PC-3 (cell line): Measurements from ENCODE around the gene IFITM10. TPM values are rescaled to one million over a fixed set of nuclear protein-coding genes. Genes with fewer than 3 reads are reported as not detected.

ENCODE experiments used
- ATAC-seq: fragments of 200-7000 bp; cut with Tn5 transposase; 2 replicates; pipeline ENCODE4 v1.9.1; 2020; ENCODE audit warnings: mild to moderate bottlenecking, moderate library complexity
- BruUV-seq: library from RNA; stranded (reverse); fragments of 400-500 nt; replicated peaks from 2 replicates; lab custom pipeline; 2021; lab: Mats Ljungman, UMichigan
- CTCF ChIA-PET: fragments of 300-600 bp; sonication (Branson Sonifier 250); formaldehyde crosslinking; loops from one replicate; lab custom pipeline; 2022; ENCODE audit warnings: antibody characterized with exemption; lab: Charles Lee
- POLR2A ChIA-PET: fragments of 300-600 bp; sonication (Branson Sonifier 250); formaldehyde crosslinking; loops from one replicate; lab custom pipeline; 2022; ENCODE audit warnings: antibody characterized with exemption; ENCODE audit not compliant: unreplicated experiment; lab: Charles Lee
- DNase-seq: peaks from one replicate; pipeline ENCODE4 v3.0.0-alpha.2; 2015
- H2AFZ ChIP-seq: fragments of 300-600 bp; sonication (generic); 2 replicates; pipeline ENCODE4 v1.6.0; 2016; ENCODE audit warnings: antibody characterized with exemption, low read length
- H3F3A ChIP-seq: fragments of 300-600 bp; sonication (generic); one replicate; pipeline ENCODE4 v1.6.0; 2017; ENCODE audit warnings: antibody characterized with exemption, low read length, control low read depth, mild to moderate bottlenecking; ENCODE audit not compliant: unreplicated experiment
- H3K27ac ChIP-seq: fragments of 300-600 bp; sonication (generic); 2 replicates; pipeline ENCODE4 v1.5.1; 2016; ENCODE audit warnings: mild to moderate bottlenecking, low read length
- H3K27me3 ChIP-seq: fragments of 300-600 bp; sonication (generic); 2 replicates; pipeline ENCODE4 v1.6.1; 2016; ENCODE audit warnings: low read length, mixed read lengths
- H3K36me3 ChIP-seq: fragments of 300-600 bp; sonication (generic); 2 replicates; pipeline ENCODE4 v1.6.1; 2016; ENCODE audit warnings: low read depth, mixed run types, low read length, mixed read lengths
- H3K4me1 ChIP-seq: fragments of 300-600 bp; sonication (generic); 2 replicates; pipeline ENCODE4 v1.5.1; 2016; ENCODE audit warnings: low read length; ENCODE audit not compliant: insufficient read depth
- H3K4me2 ChIP-seq: fragments of 300-600 bp; sonication (generic); 2 replicates; pipeline ENCODE4 v1.6.0; 2016; ENCODE audit warnings: low read length
- H3K4me3 ChIP-seq: fragments of 300-600 bp; sonication (generic); 2 replicates; pipeline ENCODE4 v1.5.1; 2016; ENCODE audit warnings: mild to moderate bottlenecking, low read length, mixed read lengths
- H3K79me2 ChIP-seq: fragments of 300-600 bp; sonication (generic); 2 replicates; pipeline ENCODE4 v1.6.1; 2017; ENCODE audit warnings: low read length, mixed read lengths
- H3K9ac ChIP-seq: fragments of 300-600 bp; sonication (generic); 2 replicates; pipeline ENCODE4 v1.6.0; 2016; ENCODE audit warnings: mild to moderate bottlenecking, low read length
- H3K9me2 ChIP-seq: fragments of 300-600 bp; sonication (generic); replicated peaks from 2 replicates; pipeline ENCODE4 v1.6.1; 2016; ENCODE audit warnings: mixed run types, low read length, mixed read lengths
- H3K9me3 ChIP-seq: fragments of 300-600 bp; sonication (generic); 2 replicates; pipeline ENCODE4 v1.6.1; 2016; ENCODE audit warnings: low read length, mixed read lengths
- H4K20me1 ChIP-seq: fragments of 300-600 bp; sonication (generic); 2 replicates; pipeline ENCODE4 v1.6.1; 2016; ENCODE audit warnings: low read length, mixed read lengths
- CTCF ChIP-seq: fragments of 300-600 bp; sonication (generic); conservative IDR thresholded peaks from 2 replicates; pipeline ENCODE4 v1.5.1; 2017; ENCODE audit warnings: antibody characterized with exemption, low read depth, mild to moderate bottlenecking, low read length
- EZH2 ChIP-seq: fragments of 300-600 bp; sonication (generic); IDR thresholded peaks from one replicate; pipeline ENCODE4 v1.6.1; 2017; ENCODE audit warnings: antibody characterized with exemption, mild to moderate bottlenecking, low read length; ENCODE audit not compliant: unreplicated experiment
- EZH2phosphoT487 ChIP-seq: fragments of 300-600 bp; sonication (generic); IDR thresholded peaks from 2 replicates; pipeline ENCODE4 v1.6.1; 2018; ENCODE audit warnings: mild to moderate bottlenecking, antibody characterized with exemption, low read length, borderline replicate concordance
- intact Hi-C: fragments of 100-400 bp; cut with micrococcal nuclease; formaldehyde crosslinking; loops from 2 replicates; pipeline ENCODE4 v1.9.0; 2023
- total RNA-seq: library from RNA; depleted of rRNA; stranded (reverse); fragments of >200 nt; gene quantifications from 2 replicates; pipeline ENCODE4 v1.2.3, GENCODE V29; 2014

Gene IFITM10
- total RNA-seq, 1 experiment from 2014 or later: 1.4 TPM

- POLR2A ChIA-PET: no interaction called here
- no peaks in the 10 kb centered on the region for H3K9me3 ChIP-seq
- H3K9me2 ChIP-seq: no peaks in the 10 kb centered on the region
- no peaks in the 10 kb centered on the region; the same call in 1 of the 2 replicates for H3K36me3 ChIP-seq
- H3K4me3 ChIP-seq: no peak overlapping the region
- TF ChIP-seq EZH2 (no peak), CTCF (no peak), EZH2phosphoT487 (no peak)
- H3F3A ChIP-seq: no peaks in the 10 kb centered on the region
- ATAC-seq (no peak), DNase-seq (no peak)
- H3K27ac ChIP-seq: no peak overlapping the region
- CTCF ChIA-PET: interaction anchor here (0.6 kb wide), 1 partner anchor 102 kb away, joined by 5 read pairs; no protein-coding TSS in a partner anchor
- H3K4me1 ChIP-seq: no peaks in the 10 kb centered on the region
- no peak overlapping the region for H3K4me2 ChIP-seq
- intact Hi-C loops: no loop called here
- no peaks in the 10 kb centered on the region for H4K20me1 ChIP-seq
- H3K27me3 ChIP-seq: no peaks in the 10 kb centered on the region
- BruUV-seq: no TSS peak
- no peak overlapping the region for H3K9ac ChIP-seq
- H3K79me2 ChIP-seq: no peaks in the 10 kb centered on the region
- no peak overlapping the region for H2AFZ ChIP-seq
Observed at GRCh38 chr11:1754376-1755150, 4.2 kb upstream of the IFITM10 start.

- Histone ChIP-seq H3K27ac (no peak overlapping the region), H2AFZ (no peak overlapping the region), H3K36me3 (no peaks in the 10 kb centered on the region; the same call in 1 of the 2 replicates), H3K79me2 (no peaks in the 10 kb centered on the region), H4K20me1 (no peaks in the 10 kb centered on the region), H3K9ac (no peak overlapping the region), H3K9me2 (no peaks in the 10 kb centered on the region), H3K4me1 (no peaks in the 10 kb centered on the region), H3K27me3 (0 out of 2 replicates have a peak, but pooled peaks cover under 1% of the 10 kb centered on the region), H3F3A (no peaks in the 10 kb centered on the region), H3K4me3 (no peak overlapping the region), H3K4me2 (no peak overlapping the region), H3K9me3 (no peaks in the 10 kb centered on the region)
- BruUV-seq: no TSS peak
- ATAC-seq (no peak), DNase-seq (no peak)
- intact Hi-C loops: no loop called here
- CTCF ChIA-PET: no interaction called here
- POLR2A ChIA-PET: no interaction called here
- TF ChIP-seq EZH2 (no peak), EZH2phosphoT487 (no peak), CTCF (no peak)
Observed at GRCh38 chr11:1753929-1754305, 3.5 kb upstream of the IFITM10 start.
